ENCODE data around the gene HPS1.

The HPS1 gene

DNA sequence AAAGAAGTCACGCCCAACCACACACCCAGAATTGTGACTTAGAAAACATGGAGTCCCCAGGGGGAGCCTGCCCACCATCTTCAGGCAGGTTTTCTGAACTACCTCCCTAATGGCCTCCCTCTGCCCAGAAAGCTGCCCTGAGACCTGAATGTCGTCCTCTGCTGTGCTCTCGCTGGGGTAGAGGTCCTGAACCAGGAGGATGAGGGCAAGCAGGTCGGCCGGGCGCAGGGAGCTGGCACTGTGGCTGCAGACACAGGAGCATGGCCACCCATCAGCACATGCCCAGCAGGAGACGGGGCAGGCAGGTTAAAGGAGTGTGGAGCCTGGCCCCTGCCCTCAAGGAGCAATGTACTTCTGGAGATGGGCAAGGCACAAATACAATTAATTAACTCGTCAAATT is 16.3 kb downstream of the HPS1 start (continued):
- TF ChIP-seq, protein P1, sequence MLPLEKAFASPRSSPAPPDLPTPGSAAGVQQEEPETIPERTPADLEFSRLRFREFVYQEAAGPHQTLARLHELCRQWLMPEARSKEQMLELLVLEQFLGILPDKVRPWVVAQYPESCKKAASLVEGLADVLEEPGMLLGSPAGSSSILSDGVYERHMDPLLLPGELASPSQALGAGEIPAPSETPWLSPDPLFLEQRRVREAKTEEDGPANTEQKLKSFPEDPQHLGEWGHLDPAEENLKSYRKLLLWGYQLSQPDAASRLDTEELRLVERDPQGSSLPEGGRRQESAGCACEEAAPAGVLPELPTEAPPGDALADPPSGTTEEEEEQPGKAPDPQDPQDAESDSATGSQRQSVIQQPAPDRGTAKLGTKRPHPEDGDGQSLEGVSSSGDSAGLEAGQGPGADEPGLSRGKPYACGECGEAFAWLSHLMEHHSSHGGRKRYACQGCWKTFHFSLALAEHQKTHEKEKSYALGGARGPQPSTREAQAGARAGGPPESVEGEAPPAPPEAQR (tag by site-specific recombination; IDR thresholded peaks at IDR 0.05) = no peak
- TF ChIP-seq HOXD13 (CRISPR knock-in tag; IDR thresholded peaks at IDR 0.05; ENCODE audit: borderline replicate concordance) = no peak
- TF ChIP-seq ZNF266 (tag by site-specific recombination; IDR thresholded peaks at IDR 0.05; ENCODE audit: low read depth) = no peak
- no peak for TF ChIP-seq ZNF560 (tag by site-specific recombination; IDR thresholded peaks at IDR 0.05; ENCODE audit: borderline replicate concordance)
- no peak for TF ChIP-seq ZSCAN30 (tag by site-specific recombination; IDR thresholded peaks at IDR 0.05)
- no peak for TF ChIP-seq ZNF354C (tag by site-specific recombination; IDR thresholded peaks at IDR 0.05; ENCODE audit: borderline replicate concordance, low read depth)
- TF ChIP-seq, protein P2, sequence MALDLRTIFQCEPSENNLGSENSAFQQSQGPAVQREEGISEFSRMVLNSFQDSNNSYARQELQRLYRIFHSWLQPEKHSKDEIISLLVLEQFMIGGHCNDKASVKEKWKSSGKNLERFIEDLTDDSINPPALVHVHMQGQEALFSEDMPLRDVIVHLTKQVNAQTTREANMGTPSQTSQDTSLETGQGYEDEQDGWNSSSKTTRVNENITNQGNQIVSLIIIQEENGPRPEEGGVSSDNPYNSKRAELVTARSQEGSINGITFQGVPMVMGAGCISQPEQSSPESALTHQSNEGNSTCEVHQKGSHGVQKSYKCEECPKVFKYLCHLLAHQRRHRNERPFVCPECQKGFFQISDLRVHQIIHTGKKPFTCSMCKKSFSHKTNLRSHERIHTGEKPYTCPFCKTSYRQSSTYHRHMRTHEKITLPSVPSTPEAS (tag by site-specific recombination; IDR thresholded peaks at IDR 0.05) = no peak

DNA sequence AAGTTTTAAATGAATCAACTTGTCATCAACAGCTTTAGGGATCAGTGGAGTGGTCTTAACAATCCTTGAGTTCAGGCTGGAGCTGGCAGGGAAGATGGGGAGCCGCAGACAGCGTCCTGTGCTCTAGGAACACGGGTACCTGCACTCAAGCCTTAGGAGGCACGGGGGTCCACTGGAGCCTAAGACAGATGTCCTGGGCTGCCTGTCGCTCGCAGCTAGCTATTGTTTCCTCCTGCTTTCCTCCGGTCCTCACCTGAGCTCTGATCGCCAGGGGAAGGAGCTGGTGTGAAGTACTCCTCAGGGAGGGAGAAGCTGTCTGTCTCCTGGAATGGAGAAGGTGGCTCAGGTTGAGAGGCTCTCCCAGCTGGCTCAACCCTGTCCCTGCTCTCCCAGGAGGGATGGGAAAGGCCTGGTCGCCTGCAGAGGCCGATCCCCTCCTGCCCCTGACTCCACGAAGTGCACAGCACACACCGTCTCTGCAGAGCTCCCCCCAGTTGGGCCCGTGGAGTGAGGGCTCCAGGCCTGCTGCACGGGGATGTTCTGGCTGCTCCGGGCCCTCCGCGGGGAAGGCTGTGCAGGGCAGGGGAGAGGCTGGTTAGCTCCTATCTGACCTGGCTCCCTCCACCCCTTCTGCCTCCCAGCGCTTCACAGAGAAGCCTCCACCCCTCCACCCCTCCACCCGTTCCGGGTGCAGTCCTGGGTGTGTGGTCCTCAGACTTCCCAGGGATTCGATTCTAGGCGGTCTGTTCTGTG is 17.2 kb downstream of the HPS1 start:
- H3K4me3 ChIP-seq (ENCODE audit: low read depth, low read length) = no peak overlapping the region
- CTCF ChIA-PET = no interaction called here
- no peaks in the 10 kb centered on the region for H3K4me1 ChIP-seq (ENCODE audit: control insufficient read depth, insufficient read depth, low read length)
- POLR2A ChIA-PET = no interaction called here
- no peaks in the 10 kb centered on the region for H3K9me3 ChIP-seq (ENCODE audit: control insufficient read depth, insufficient read depth, low read depth, low read length)
- H3K36me3 ChIP-seq (ENCODE audit: control insufficient read depth in 2 of 2, insufficient read depth in 1 of 2, low read length in 2 of 2) = peaks cover 8 to 59% of the 10 kb centered on the region in 2 experiments
- TF ChIP-seq ZNF366 (tag by site-specific recombination; conservative IDR thresholded peaks at IDR 0.05) (no peak), ZNF302 (tag by site-specific recombination; IDR thresholded peaks at IDR 0.05; ENCODE audit: low read depth) (no peak), ZNF624 (tag by site-specific recombination; IDR thresholded peaks at IDR 0.05) (no peak), ZFP41 (tag by site-specific recombination; IDR thresholded peaks at IDR 0.05; ENCODE audit: borderline replicate concordance) (no peak), KLF1 (tag by site-specific recombination; IDR thresholded peaks at IDR 0.05) (no peak)
- TF ChIP-seq, protein P1 (tag by site-specific recombination; IDR thresholded peaks at IDR 0.05) = no peak
- TF ChIP-seq, protein P3, sequence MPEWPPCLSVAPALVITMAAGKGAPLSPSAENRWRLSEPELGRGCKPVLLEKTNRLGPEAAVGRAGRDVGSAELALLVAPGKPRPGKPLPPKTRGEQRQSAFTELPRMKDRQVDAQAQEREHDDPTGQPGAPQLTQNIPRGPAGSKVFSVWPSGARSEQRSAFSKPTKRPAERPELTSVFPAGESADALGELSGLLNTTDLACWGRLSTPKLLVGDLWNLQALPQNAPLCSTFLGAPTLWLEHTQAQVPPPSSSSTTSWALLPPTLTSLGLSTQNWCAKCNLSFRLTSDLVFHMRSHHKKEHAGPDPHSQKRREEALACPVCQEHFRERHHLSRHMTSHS (tag by site-specific recombination; IDR thresholded peaks at IDR 0.05) = no peak
- H3K27ac ChIP-seq (ENCODE audit: extremely low read depth, low read depth, low read length) = no peak overlapping the region

DNA sequence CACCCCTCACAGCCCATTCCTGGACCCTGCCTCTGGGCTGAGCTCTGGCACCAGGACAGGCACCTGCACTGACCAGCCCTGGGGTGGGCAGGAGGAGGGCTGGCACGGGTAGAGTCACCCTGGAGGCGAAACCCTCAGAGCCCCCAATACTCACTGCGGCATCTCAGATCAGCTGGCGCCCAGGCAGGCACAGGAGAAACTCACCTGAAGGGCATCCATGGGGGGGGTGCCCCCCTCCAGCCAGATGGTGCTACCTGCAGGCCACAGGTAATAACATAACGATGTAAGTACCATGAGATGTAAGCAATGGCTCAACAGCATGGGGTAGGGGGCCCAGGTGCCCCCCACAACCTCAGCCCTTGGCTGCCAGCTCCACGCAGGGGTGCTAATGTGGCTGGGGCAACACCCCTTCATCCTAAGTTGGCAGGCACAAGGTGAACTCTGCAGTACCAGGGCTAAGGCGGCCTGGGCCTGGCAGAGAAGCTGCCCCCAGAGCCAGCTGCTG is 19.7 kb downstream of the HPS1 start:
- Histone ChIP-seq H3K4me1 (ENCODE audit: control insufficient read depth, insufficient read depth, low read length) (no peaks in the 10 kb centered on the region), H3K36me3 (ENCODE audit: control insufficient read depth in 2 of 2, insufficient read depth in 1 of 2, low read length in 2 of 2) (peaks cover 0 to 48% of the 10 kb centered on the region in 2 experiments; a peak in 1 of 3 replicates), H3K27ac (ENCODE audit: extremely low read depth, low read depth, low read length) (no peak overlapping the region), H3K4me3 (ENCODE audit: low read depth, low read length) (no peak overlapping the region), H3K9me3 (ENCODE audit: control insufficient read depth, insufficient read depth, low read depth, low read length) (no peaks in the 10 kb centered on the region)
- TF ChIP-seq, protein P2 (tag by site-specific recombination; IDR thresholded peaks at IDR 0.05) = no peak
- no peak for TF ChIP-seq ZNF549 (tag by site-specific recombination; IDR thresholded peaks at IDR 0.05)
- TF ChIP-seq, protein P4, sequence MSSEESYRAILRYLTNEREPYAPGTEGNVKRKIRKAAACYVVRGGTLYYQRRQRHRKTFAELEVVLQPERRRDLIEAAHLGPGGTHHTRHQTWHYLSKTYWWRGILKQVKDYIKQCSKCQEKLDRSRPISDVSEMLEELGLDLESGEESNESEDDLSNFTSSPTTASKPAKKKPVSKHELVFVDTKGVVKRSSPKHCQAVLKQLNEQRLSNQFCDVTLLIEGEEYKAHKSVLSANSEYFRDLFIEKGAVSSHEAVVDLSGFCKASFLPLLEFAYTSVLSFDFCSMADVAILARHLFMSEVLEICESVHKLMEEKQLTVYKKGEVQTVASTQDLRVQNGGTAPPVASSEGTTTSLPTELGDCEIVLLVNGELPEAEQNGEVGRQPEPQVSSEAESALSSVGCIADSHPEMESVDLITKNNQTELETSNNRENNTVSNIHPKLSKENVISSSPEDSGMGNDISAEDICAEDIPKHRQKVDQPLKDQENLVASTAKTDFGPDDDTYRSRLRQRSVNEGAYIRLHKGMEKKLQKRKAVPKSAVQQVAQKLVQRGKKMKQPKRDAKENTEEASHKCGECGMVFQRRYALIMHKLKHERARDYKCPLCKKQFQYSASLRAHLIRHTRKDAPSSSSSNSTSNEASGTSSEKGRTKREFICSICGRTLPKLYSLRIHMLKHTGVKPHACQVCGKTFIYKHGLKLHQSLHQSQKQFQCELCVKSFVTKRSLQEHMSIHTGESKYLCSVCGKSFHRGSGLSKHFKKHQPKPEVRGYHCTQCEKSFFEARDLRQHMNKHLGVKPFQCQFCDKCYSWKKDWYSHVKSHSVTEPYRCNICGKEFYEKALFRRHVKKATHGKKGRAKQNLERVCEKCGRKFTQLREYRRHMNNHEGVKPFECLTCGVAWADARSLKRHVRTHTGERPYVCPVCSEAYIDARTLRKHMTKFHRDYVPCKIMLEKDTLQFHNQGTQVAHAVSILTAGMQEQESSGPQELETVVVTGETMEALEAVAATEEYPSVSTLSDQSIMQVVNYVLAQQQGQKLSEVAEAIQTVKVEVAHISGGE (tag by site-specific recombination; conservative IDR thresholded peaks at IDR 0.05; ENCODE audit: low read depth) = no peak
- TF ChIP-seq ZIC2 (tag by site-specific recombination; IDR thresholded peaks at IDR 0.05) = no peak
- TF ChIP-seq ZNF558 (tag by site-specific recombination; IDR thresholded peaks at IDR 0.05) = no peak
- peak; percentile 28; the same call in 1 of the 2 replicates for TF ChIP-seq GLIS2 (tag by site-specific recombination; IDR thresholded peaks at IDR 0.05)
- ChIA-PET POLR2A (no interaction called here), CTCF (interaction anchor here (0.7 to 2.4 kb wide), 4 partner anchors 41 to 945 kb away, joined by 3 to 14 read pairs (median 4); no protein-coding TSS in a partner anchor)

All from HEK293 (cell line).